ENCODE data around the gene HAUS6.

Gene HAUS6

DNA sequence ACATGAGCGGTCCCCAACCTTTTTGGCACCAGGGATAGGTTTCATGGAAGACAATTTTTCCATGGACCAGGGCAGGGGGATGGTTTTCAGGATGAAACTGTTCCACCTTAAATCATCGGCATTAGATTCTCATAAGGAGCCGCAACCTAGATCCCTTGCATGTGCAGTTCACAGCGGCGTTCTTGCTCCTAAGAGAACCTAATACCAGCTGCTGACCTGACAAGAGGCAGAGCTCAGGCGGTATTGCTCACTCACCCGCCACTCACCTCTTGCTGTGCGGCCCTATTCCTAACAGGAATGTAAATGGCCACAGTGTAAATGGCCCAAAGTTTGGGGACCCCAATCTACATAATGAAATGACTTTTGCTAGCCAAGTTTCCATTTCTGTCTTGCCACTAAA, 27.7 kb upstream of the HAUS6 start:
- TF ChIP-seq, protein P1, sequence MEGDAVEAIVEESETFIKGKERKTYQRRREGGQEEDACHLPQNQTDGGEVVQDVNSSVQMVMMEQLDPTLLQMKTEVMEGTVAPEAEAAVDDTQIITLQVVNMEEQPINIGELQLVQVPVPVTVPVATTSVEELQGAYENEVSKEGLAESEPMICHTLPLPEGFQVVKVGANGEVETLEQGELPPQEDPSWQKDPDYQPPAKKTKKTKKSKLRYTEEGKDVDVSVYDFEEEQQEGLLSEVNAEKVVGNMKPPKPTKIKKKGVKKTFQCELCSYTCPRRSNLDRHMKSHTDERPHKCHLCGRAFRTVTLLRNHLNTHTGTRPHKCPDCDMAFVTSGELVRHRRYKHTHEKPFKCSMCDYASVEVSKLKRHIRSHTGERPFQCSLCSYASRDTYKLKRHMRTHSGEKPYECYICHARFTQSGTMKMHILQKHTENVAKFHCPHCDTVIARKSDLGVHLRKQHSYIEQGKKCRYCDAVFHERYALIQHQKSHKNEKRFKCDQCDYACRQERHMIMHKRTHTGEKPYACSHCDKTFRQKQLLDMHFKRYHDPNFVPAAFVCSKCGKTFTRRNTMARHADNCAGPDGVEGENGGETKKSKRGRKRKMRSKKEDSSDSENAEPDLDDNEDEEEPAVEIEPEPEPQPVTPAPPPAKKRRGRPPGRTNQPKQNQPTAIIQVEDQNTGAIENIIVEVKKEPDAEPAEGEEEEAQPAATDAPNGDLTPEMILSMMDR (IDR thresholded peaks at IDR 0.05; ENCODE audit: control extremely low read depth, extremely low read depth, low read depth, missing control alignments): no peak
- POLR2A ChIA-PET: no interaction called here
- CTCF ChIA-PET: interaction anchor here (1.2 to 3.3 kb wide), 3 partner anchors 29 to 335 kb away, joined by 3 to 20 read pairs (median 4); no protein-coding TSS in a partner anchor
- no peak for DNase-seq (ENCODE audit: extremely low spot score)

DNA sequence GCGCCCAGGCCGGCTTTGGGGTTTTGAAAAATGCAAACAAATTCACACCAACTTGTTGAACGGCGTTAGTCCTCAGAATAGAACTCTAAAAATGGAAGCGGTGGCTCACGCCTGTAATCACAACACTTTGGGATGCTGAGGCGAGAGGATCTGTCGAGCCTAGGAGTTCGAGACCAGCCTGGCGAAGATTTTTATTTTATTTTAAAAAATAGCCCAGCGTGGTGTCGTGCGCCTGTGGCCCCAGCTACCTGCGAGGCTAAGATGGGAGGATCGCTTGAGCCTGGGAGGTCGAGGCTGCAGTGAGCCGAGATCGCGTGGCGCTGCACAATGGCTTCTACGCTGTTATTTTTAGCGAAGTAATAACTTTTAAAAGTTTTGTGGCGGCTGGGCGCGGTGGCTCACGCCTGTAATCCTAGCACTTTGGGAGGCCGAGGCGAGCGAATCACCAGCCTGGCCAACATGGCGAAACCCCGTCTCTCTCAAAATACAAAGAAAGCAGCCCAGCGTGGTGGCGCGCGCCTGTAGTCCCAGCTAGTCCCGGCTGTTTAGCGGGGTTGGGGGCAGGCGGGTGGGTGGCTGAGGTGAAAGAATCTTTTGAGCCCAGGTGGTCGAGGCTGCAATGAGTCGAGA, 25.3 kb upstream of the HAUS6 start:
- ChIA-PET CTCF (interaction anchor here (0.9 to 1.9 kb wide), 2 partner anchors 16 to 17 kb away, joined by 4 to 7 read pairs; no protein-coding TSS in a partner anchor), POLR2A (interaction anchor here (1.2 kb wide), 1 partner anchor 18 kb away, joined by 3 read pairs; no protein-coding TSS in a partner anchor)
- TF ChIP-seq, protein P1 (IDR thresholded peaks at IDR 0.05; ENCODE audit: control extremely low read depth, extremely low read depth, low read depth, missing control alignments): no peak
- DNase-seq (ENCODE audit: extremely low spot score): no peak

DNA sequence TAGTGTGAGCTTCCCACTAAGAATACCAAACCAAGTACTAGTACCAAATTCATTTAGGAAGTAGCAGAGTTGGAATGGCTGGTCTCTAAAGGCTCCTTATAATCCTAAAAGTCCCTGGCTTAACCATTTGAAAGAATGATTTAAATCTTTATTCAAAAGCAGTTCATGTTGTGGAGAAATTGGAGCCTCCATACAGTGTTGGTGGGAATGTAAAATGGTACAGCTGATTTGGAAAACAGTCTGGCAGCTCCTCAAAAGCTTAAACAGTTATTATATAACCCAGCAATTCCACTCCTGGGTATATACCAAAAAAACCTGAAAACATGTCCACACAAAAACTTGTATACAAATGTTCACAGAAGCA, 21.7 kb upstream of the HAUS6 start:
- DNase-seq (ENCODE audit: extremely low spot score): no peak
- TF ChIP-seq, protein P1 (IDR thresholded peaks at IDR 0.05; ENCODE audit: control extremely low read depth, extremely low read depth, low read depth, missing control alignments): no peak
- CTCF ChIA-PET: interaction anchor here (1.3 to 1.9 kb wide), 4 partner anchors 11 to 76 kb away, joined by 3 to 6 read pairs (median 4); partner anchors contain the start of gene RRAGA
- POLR2A ChIA-PET: interaction anchor here (0.5 kb wide), 1 partner anchor 17 kb away, joined by 3 read pairs; no protein-coding TSS in a partner anchor

DNA sequence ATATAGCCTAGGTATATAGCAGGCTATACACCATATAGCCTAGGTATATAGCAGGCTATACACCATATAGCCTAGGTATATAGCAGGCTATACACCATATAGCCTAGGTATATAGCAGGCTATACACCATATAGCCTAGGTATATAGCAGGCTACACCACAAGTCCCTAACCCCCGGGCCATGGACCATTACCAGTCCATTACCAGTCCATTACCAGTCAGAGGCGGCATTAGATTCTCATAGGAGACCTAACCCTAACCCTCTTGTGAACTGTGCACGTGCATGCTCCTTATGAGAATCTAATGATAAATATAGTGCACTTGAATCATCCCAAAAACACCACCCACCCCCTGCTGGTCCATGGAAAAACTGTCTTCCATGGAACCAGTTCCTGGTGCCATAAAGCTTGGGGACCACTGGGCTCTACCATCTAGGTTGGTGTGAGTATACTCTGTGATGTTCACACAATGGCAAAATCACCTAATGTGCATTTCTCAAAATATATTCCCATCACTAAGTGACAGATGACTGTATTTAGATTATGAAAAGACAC, 19.9 kb upstream of the HAUS6 start:
- DNase-seq (ENCODE audit: extremely low spot score): no peak
- TF ChIP-seq, protein P1 (IDR thresholded peaks at IDR 0.05; ENCODE audit: control extremely low read depth, extremely low read depth, low read depth, missing control alignments): no peak
- CTCF ChIA-PET: interaction anchor here (0.8 to 1.9 kb wide), 2 partner anchors 10 to 52 kb away, joined by 5 to 6 read pairs; no protein-coding TSS in a partner anchor
- POLR2A ChIA-PET: no interaction called here

DNA sequence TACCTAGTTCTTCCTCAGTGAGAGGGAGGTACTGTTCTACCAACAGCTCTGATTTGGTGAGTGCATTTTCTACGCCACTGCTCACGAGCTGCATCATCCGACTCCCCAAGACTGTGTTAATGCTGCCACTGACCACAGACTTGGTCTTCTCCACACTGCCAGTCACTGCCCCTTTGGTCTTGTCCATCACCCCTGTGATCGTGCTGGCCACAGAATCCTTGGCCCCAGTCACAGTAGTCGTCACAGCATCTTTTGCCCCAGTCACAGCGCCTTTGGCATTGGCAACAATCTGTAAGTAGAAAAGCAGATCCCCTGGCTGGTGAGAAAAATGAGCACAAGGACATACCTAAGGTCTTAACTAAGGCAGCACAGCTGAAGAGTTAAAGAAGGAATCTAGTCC, 18.2 kb upstream of the HAUS6 start:
- ChIA-PET CTCF (no interaction called here), POLR2A (interaction anchor here (0.5 to 0.6 kb wide), 2 partner anchors 11 to 14 kb away, joined by 3 read pairs; no protein-coding TSS in a partner anchor)
- no peak for DNase-seq (ENCODE audit: extremely low spot score)
- TF ChIP-seq, protein P1 (IDR thresholded peaks at IDR 0.05; ENCODE audit: control extremely low read depth, extremely low read depth, low read depth, missing control alignments): no peak

DNA sequence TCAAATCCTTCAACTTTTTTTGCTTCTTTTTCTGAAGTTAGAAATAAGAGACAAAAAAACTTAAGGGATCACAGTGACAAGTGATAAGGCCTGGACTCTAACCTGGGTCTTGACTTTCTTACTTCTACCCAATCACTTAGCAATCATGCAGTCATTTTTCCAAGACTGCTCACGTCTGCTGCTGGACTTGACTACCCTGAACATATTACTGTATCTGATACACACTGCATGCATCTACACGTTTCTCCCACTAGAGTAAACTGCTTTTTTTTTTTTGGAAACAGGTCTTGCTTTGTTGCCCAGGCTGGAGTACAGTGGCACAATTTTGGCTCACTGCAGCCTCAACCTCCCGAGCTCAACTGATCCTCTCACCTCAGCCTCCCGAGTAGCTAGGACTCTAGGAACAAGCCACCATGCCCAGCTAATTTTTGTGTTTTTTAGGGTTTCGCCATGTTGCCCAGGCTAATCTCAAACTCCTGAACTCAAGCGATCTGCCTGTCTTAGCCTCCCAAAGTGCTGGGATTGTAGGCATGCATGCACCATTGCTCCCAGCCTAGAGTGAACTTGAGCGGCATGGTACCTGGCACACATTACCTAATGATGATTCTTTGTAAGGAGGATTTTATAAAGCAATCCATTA, 17.2 kb upstream of the HAUS6 start:
- TF ChIP-seq, protein P1 (IDR thresholded peaks at IDR 0.05; ENCODE audit: control extremely low read depth, extremely low read depth, low read depth, missing control alignments): no peak
- CTCF ChIA-PET: interaction anchor here (1.2 kb wide), 1 partner anchor 35 kb away, joined by 3 read pairs; no protein-coding TSS in a partner anchor
- no peak for DNase-seq (ENCODE audit: extremely low spot score)
- POLR2A ChIA-PET: interaction anchor here (0.5 kb wide), 1 partner anchor 13 kb away, joined by 3 read pairs; no protein-coding TSS in a partner anchor

Measured in GM10248 (cell line).